ENCODE data around the gene YPEL2.

DNA sequence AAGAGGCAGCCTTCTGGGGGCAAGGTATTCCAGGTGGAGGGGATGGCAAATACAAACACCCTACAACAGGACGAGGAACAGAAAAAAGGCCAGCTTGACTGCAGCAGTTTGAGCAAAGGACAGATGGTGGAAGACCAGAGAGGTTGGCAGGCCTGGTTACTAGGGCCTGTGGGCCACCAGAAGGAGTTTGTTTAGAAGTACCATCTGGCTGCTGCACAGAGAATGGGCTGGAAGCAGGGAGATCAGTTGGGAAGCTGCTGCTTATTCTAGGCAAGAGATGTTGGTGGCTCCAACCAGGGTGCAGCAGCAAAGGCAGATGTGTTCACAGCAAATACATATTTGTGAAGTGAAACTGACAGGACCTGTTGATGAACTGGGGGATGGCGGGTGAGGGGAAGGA is 2.9 kb upstream of the YPEL2 start:
- TF ChIP-seq, protein P1, sequence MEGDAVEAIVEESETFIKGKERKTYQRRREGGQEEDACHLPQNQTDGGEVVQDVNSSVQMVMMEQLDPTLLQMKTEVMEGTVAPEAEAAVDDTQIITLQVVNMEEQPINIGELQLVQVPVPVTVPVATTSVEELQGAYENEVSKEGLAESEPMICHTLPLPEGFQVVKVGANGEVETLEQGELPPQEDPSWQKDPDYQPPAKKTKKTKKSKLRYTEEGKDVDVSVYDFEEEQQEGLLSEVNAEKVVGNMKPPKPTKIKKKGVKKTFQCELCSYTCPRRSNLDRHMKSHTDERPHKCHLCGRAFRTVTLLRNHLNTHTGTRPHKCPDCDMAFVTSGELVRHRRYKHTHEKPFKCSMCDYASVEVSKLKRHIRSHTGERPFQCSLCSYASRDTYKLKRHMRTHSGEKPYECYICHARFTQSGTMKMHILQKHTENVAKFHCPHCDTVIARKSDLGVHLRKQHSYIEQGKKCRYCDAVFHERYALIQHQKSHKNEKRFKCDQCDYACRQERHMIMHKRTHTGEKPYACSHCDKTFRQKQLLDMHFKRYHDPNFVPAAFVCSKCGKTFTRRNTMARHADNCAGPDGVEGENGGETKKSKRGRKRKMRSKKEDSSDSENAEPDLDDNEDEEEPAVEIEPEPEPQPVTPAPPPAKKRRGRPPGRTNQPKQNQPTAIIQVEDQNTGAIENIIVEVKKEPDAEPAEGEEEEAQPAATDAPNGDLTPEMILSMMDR (IDR thresholded peaks at IDR 0.05; ENCODE audit: poor library complexity): no peak
- no peak for TF ChIP-seq EZH2phosphoT487 (IDR thresholded peaks at IDR 0.05; ENCODE audit: low read depth, severe bottlenecking, unreplicated experiment)
- TF ChIP-seq EZH2 (IDR thresholded peaks at IDR 0.05; ENCODE audit: borderline replicate concordance): no peak

Measured in hepatocyte (in vitro differentiated cells).